ENCODE data around the gene ELOVL5.

- TF ChIP-seq CTCF (IDR thresholded peaks at IDR 0.05 in 4 of 5, conservative IDR thresholded peaks at IDR 0.05 in 1 of 5) (no peak), POLR2A (IDR thresholded peaks at IDR 0.05) (no peak)
Observed at GRCh38 chr6:53290537-53291510, 57.9 kb downstream of the ELOVL5 start.

Measured in gastrocnemius medialis (tissue), 4 donors.